Calu3 (cell line): ENCODE data around the gene CRTAC1. TPM values are rescaled to one million over a fixed set of nuclear protein-coding genes. Genes with fewer than 3 reads are reported as not detected.

Experiments used
- BruUV-seq: library from RNA; stranded (reverse); fragments of 400-500 nt; replicated peaks from 2 replicates; lab custom pipeline; 2021; lab: Mats Ljungman, UMichigan
- CTCF ChIA-PET: fragments of 300-600 bp; sonication (Branson Sonifier 250); formaldehyde crosslinking; loops from one replicate; lab custom pipeline; 2022; ENCODE audit warnings: antibody characterized with exemption; lab: Charles Lee
- DNase-seq: peaks from one replicate; pipeline ENCODE4 v3.0.0; 2022
- H3K27ac Mint-ChIP-seq: one replicate; pipeline ENCODE4 v1.8.0; 2022; ENCODE audit warnings: mixed read lengths; ENCODE audit not compliant: unreplicated experiment
- H3K27me3 Mint-ChIP-seq: one replicate; pipeline ENCODE4 v1.8.0; 2022; ENCODE audit warnings: mixed read lengths; ENCODE audit not compliant: unreplicated experiment
- H3K36me3 Mint-ChIP-seq: one replicate; pipeline ENCODE4 v1.8.0; 2022; ENCODE audit warnings: mild to moderate bottlenecking, moderate library complexity, mixed read lengths; ENCODE audit not compliant: insufficient read depth, unreplicated experiment
- H3K4me1 Mint-ChIP-seq: one replicate; pipeline ENCODE4 v1.8.0; 2022; ENCODE audit warnings: mild to moderate bottlenecking, low read depth, mixed read lengths; ENCODE audit not compliant: unreplicated experiment
- H3K4me3 Mint-ChIP-seq: one replicate; pipeline ENCODE4 v1.8.0; 2022; ENCODE audit warnings: mild to moderate bottlenecking, low read depth, moderate library complexity, mixed read lengths; ENCODE audit not compliant: unreplicated experiment
- H3K9me3 Mint-ChIP-seq: one replicate; pipeline ENCODE4 v1.8.0; 2022; ENCODE audit warnings: low read depth, mixed read lengths; ENCODE audit not compliant: unreplicated experiment
- CTCF ChIP-seq: fragments of 200-600 bp; IDR thresholded peaks from one replicate; pipeline ENCODE4 v1.8.0; 2022; ENCODE audit warnings: antibody characterized with exemption; ENCODE audit not compliant: unreplicated experiment
- intact Hi-C: fragments of 100-400 bp; cut with micrococcal nuclease; formaldehyde crosslinking; loops from one replicate; pipeline ENCODE4 v1.10.0; 2022; ENCODE audit not compliant: unreplicated experiment
- total RNA-seq: library from RNA; stranded (reverse); gene quantifications from 2 replicates; pipeline ENCODE4 v1.2.3, GENCODE V29; 2022

The CRTAC1 gene
- total RNA-seq, 1 experiment from 2014 or later: not detected

GRCh38 chr10:97870990-97871389, 159.4 kb downstream of the CRTAC1 start:
- no peak overlapping the region for H3K4me3 Mint-ChIP-seq
- no peaks in the 10 kb centered on the region for H3K27me3 Mint-ChIP-seq
- intact Hi-C loops: no loop called here
- H3K36me3 Mint-ChIP-seq: no peaks in the 10 kb centered on the region
- H3K4me1 Mint-ChIP-seq: no peaks in the 10 kb centered on the region
- no TSS peak for BruUV-seq
- CTCF ChIA-PET: no interaction called here
- no peaks in the 10 kb centered on the region for H3K9me3 Mint-ChIP-seq
- no peak for DNase-seq
- no peak overlapping the region for H3K27ac Mint-ChIP-seq
- no peak for TF ChIP-seq CTCF

- BruUV-seq: no TSS peak
- Mint-ChIP-seq H3K4me1 (no peaks in the 10 kb centered on the region), H3K9me3 (no peaks in the 10 kb centered on the region), H3K27ac (no peak overlapping the region), H3K27me3 (no peaks in the 10 kb centered on the region), H3K4me3 (no peak overlapping the region), H3K36me3 (no peaks in the 10 kb centered on the region)
- CTCF ChIA-PET: interaction anchor here (0.7 to 1.7 kb wide), 9 partner anchors 8 to 172 kb away, joined by 3 to 10 read pairs (median 4); no protein-coding TSS in a partner anchor
- DNase-seq: peak; percentile 83
- peak; percentile 62 for TF ChIP-seq CTCF
- intact Hi-C loops: loop anchor here (1.0 kb wide), 2 partner anchors 78 to 110 kb away; no protein-coding TSS in a partner anchor
Observed at GRCh38 chr10:97869091-97870042, 161.1 kb downstream of the CRTAC1 start.

GRCh38 chr10:97868134-97868685, 162.2 kb downstream of the CRTAC1 start:
- CTCF ChIA-PET: interaction anchor here (0.6 to 0.7 kb wide), 2 partner anchors 8 to 156 kb away, joined by 3 to 5 read pairs; no protein-coding TSS in a partner anchor
- no peak overlapping the region for H3K4me3 Mint-ChIP-seq
- intact Hi-C loops: no loop called here

More at GRCh38 chr10:97868134-97868685, 162.2 kb downstream of the CRTAC1 start:
- BruUV-seq: no TSS peak
- Mint-ChIP-seq H3K27me3 (no peaks in the 10 kb centered on the region), H3K9me3 (no peaks in the 10 kb centered on the region), H3K4me1 (no peaks in the 10 kb centered on the region), H3K36me3 (no peaks in the 10 kb centered on the region), H3K27ac (no peak overlapping the region)
- no peak for DNase-seq
- no peak for TF ChIP-seq CTCF
